H1 (cell line): ENCODE data around the gene KLHL30. TPM values are rescaled to one million over a fixed set of nuclear protein-coding genes. Genes with fewer than 3 reads are reported as not detected.
A peak's percentile ranks its signal among the peaks of the same experiment; 100 is the strongest.

Experiments used
- CTCF ChIA-PET: fragments of 300-600 bp; sonication (Branson Sonifier 250); formaldehyde crosslinking; loops from one replicate; lab custom pipeline; 2021; ENCODE audit not compliant: partially characterized antibody; lab: Charles Lee
- POLR2A ChIA-PET: fragments of 300-600 bp; sonication (Branson Sonifier 250); formaldehyde crosslinking; loops from one replicate; lab custom pipeline; 2021; ENCODE audit warnings: inconsistent platforms; ENCODE audit not compliant: partially characterized antibody; lab: Charles Lee
- DNase-seq, 2 experiments: peaks; one replicate each; pipeline versions ENCODE4 v3.0.0 to v3.0.0-alpha.2; 2010 to 2022; ENCODE audit warnings: low spot score in 2 of 2, low read depth in 1 of 2, mixed read lengths in 1 of 2
- FAIRE-seq: peaks from 2 replicates; lab custom pipeline; 2011; peaks lifted over from hg19 to GRCh38; lab: Jason Lieb, UNC
- H2AFZ ChIP-seq: 2 replicates; pipeline ENCODE4 v1.8.1; 2012; ENCODE audit warnings: low read length, inconsistent platforms
- H2AK5ac ChIP-seq: 2 replicates; pipeline ENCODE4 v1.6.1; 2013; ENCODE audit warnings: low read depth, low read length
- H2BK120ac ChIP-seq: replicated peaks from 2 replicates; pipeline ENCODE3; 2013; ENCODE audit warnings: low read depth, low read length, inconsistent platforms
- H2BK12ac ChIP-seq: 2 replicates; pipeline ENCODE4 v1.6.1; 2013; ENCODE audit warnings: low read depth, low read length
- H2BK15ac ChIP-seq: 2 replicates; pipeline ENCODE4 v1.6.1; 2013; ENCODE audit warnings: low read length
- H2BK20ac ChIP-seq: 2 replicates; pipeline ENCODE4 v1.6.1; 2013; ENCODE audit warnings: low read length
- H2BK5ac ChIP-seq: 2 replicates; pipeline ENCODE4 v1.6.1; 2013; ENCODE audit warnings: low read depth, low read length
- H3K14ac ChIP-seq: 2 replicates; pipeline ENCODE4 v1.6.1; 2013; ENCODE audit warnings: inconsistent platforms; ENCODE audit not compliant: insufficient read length
- H3K18ac ChIP-seq: 2 replicates; pipeline ENCODE4 v1.6.1; 2013; ENCODE audit warnings: low read length; ENCODE audit errors: extremely low read depth
- H3K23ac ChIP-seq: 2 replicates; pipeline ENCODE4 v1.6.1; 2013; ENCODE audit warnings: inconsistent platforms; ENCODE audit not compliant: insufficient read length
- H3K23me2 ChIP-seq: 2 replicates; pipeline ENCODE4 v1.6.1; 2013; ENCODE audit warnings: low read depth, low read length
- H3K27ac ChIP-seq: 2 replicates; pipeline ENCODE4 v1.6.1; 2011; ENCODE audit warnings: low read depth, low read length, inconsistent platforms
- H3K27me3 ChIP-seq, 4 experiments: replicated peaks in 1 of 4; 1 replicate in 1 of 4; 2 replicates in 3 of 4; pipeline versions ENCODE4 v1.6.1 to v1.8.1; 2011 to 2013; ENCODE audit warnings: low read length in 3 of 4, mild to moderate bottlenecking in 3 of 4, inconsistent platforms in 2 of 4, mixed read lengths in 2 of 4, moderate library complexity in 1 of 4; ENCODE audit not compliant: control insufficient read depth in 3 of 4, insufficient read depth in 3 of 4; ENCODE audit errors: extremely low read depth in 1 of 4
- H3K36me3 ChIP-seq, 4 experiments: 2 replicates each; pipeline versions ENCODE4 v1.6.1 to v1.8.1; 2011 to 2013; ENCODE audit warnings: mild to moderate bottlenecking in 4 of 4, low read length in 3 of 4, moderate library complexity in 2 of 4, control low read depth in 1 of 4, inconsistent platforms in 1 of 4; ENCODE audit not compliant: insufficient read depth in 4 of 4, control insufficient read depth in 2 of 4
- H3K4ac ChIP-seq: replicated peaks from 2 replicates; pipeline ENCODE3; 2013; ENCODE audit warnings: low read length, low read depth, mixed read lengths, inconsistent platforms; ENCODE audit not compliant: insufficient read length
- H3K4me1 ChIP-seq, 4 experiments: replicated peaks in 1 of 4; 1 replicate in 1 of 4; 2 replicates in 3 of 4; pipeline versions ENCODE4 v1.6.1 to v1.8.1; 2011 to 2013; ENCODE audit warnings: low read length in 3 of 4, inconsistent platforms in 2 of 4, mixed read lengths in 1 of 4; ENCODE audit not compliant: insufficient read depth in 4 of 4, control insufficient read depth in 3 of 4
- H3K4me2 ChIP-seq, 2 experiments: 2 replicates each; pipeline versions ENCODE4 v1.6.1 to v1.8.1; 2011 to 2013; ENCODE audit warnings: low read depth in 2 of 2, low read length in 2 of 2, control low read depth in 1 of 2, inconsistent platforms in 1 of 2, mild to moderate bottlenecking in 1 of 2; ENCODE audit not compliant: insufficient read depth in 1 of 2
- H3K4me3 ChIP-seq, 4 experiments: fragments of 200-600, 300-600 bp in 1 of 4; sonication (generic), shearing (Covaris generic), sonication (Bioruptor Twin) in 1 of 4; 2 replicates each; pipeline versions ENCODE4 v1.5.1 to v1.8.1; 2011 to 2016; ENCODE audit warnings: low read length in 4 of 4, low read depth in 3 of 4, control low read depth in 2 of 4, inconsistent platforms in 2 of 4, mild to moderate bottlenecking in 2 of 4, mixed read lengths in 1 of 4, moderate library complexity in 1 of 4; ENCODE audit not compliant: insufficient read depth in 2 of 4; ENCODE audit errors: extremely low read depth in 1 of 4
- H3K56ac ChIP-seq: replicated peaks from 2 replicates; pipeline ENCODE3; 2013; ENCODE audit warnings: low read depth, mild to moderate bottlenecking, mixed read lengths, low read length, inconsistent platforms; ENCODE audit not compliant: insufficient read length
- H3K79me1 ChIP-seq: 2 replicates; pipeline ENCODE4 v1.6.1; 2013; ENCODE audit warnings: low read depth, low read length, control low read depth
- H3K79me2 ChIP-seq, 2 experiments: 2 replicates each; pipeline versions ENCODE4 v1.6.1 to v1.8.1; 2012 to 2013; ENCODE audit warnings: low read length in 2 of 2, mild to moderate bottlenecking in 2 of 2, inconsistent platforms in 1 of 2; ENCODE audit not compliant: insufficient read depth in 2 of 2, control insufficient read depth in 1 of 2
- H3K9ac ChIP-seq, 4 experiments: replicated peaks in 1 of 4; 1 replicate in 1 of 4; 2 replicates in 3 of 4; pipeline versions ENCODE4 v1.6.1 to v1.8.1; 2011 to 2013; ENCODE audit warnings: low read depth in 3 of 4, low read length in 3 of 4, control low read depth in 2 of 4, mild to moderate bottlenecking in 2 of 4, moderate library complexity in 2 of 4, inconsistent platforms in 1 of 4; ENCODE audit errors: extremely low read depth in 1 of 4
- H3K9me3 ChIP-seq, 2 experiments: 2 replicates each; pipeline versions ENCODE4 v1.6.1 to v1.8.1; 2012 to 2013; ENCODE audit warnings: mild to moderate bottlenecking in 2 of 2, moderate library complexity in 2 of 2, control low read depth in 1 of 2, inconsistent platforms in 1 of 2, low read depth in 1 of 2, low read length in 1 of 2, mixed read lengths in 1 of 2; ENCODE audit not compliant: insufficient read depth in 2 of 2
- H4K20me1 ChIP-seq, 2 experiments: replicated peaks in 1 of 2; 2 replicates each; pipeline versions ENCODE3 to v1.8.1; 2011 to 2013; ENCODE audit warnings: inconsistent platforms in 2 of 2, low read length in 2 of 2, mild to moderate bottlenecking in 1 of 2; ENCODE audit not compliant: insufficient read depth in 2 of 2, control insufficient read depth in 1 of 2
- H4K5ac ChIP-seq: 2 replicates; pipeline ENCODE4 v1.6.1; 2013; ENCODE audit warnings: low read length, low read depth, mixed read lengths, inconsistent platforms; ENCODE audit not compliant: insufficient read length
- H4K8ac ChIP-seq: 2 replicates; pipeline ENCODE4 v1.8.0; 2013; ENCODE audit warnings: mild to moderate bottlenecking, moderate library complexity, low read length, inconsistent platforms; ENCODE audit not compliant: insufficient read depth; ENCODE audit errors: extremely low read depth
- H4K91ac ChIP-seq: replicated peaks from 2 replicates; pipeline ENCODE3; 2013; ENCODE audit warnings: low read length, mixed read lengths, inconsistent platforms; ENCODE audit not compliant: insufficient read length
- BACH1 ChIP-seq: IDR thresholded peaks from 2 replicates; pipeline ENCODE4 v1.6.1; 2012; ENCODE audit warnings: low read length, improper control_type of control experiment
- BRCA1 ChIP-seq: IDR thresholded peaks from 2 replicates; pipeline ENCODE4 v1.6.1; 2012; ENCODE audit warnings: low read depth, low read length, improper control_type of control experiment
- CBX5 ChIP-seq: fragments of 300-800, 300-1000 bp; sonication (generic); IDR thresholded peaks from 2 replicates; pipeline ENCODE4 v1.7.1; 2016; ENCODE audit warnings: antibody characterized with exemption, low read length, low read depth
- CHD2 ChIP-seq: IDR thresholded peaks from 2 replicates; pipeline ENCODE4 v1.6.1; 2012; ENCODE audit warnings: low read length, improper control_type of control experiment
- GABPA ChIP-seq: IDR thresholded peaks from 2 replicates; pipeline ENCODE4 v1.6.1; 2011; ENCODE audit warnings: mild to moderate bottlenecking, low read length, moderate library complexity, borderline replicate concordance; ENCODE audit not compliant: insufficient read depth
- POLR2AphosphoS5 ChIP-seq: IDR thresholded peaks from 2 replicates; pipeline ENCODE4 v1.6.1; 2011; ENCODE audit warnings: low read depth, low read length
- RAD21 ChIP-seq, 2 experiments: IDR thresholded peaks in 1 of 2; conservative IDR thresholded peaks in 1 of 2; 2 replicates each; pipeline ENCODE4 v1.6.1; 2011; ENCODE audit warnings: low read depth in 2 of 2, low read length in 2 of 2, improper control_type of control experiment in 1 of 2, inconsistent platforms in 1 of 2, mild to moderate bottlenecking in 1 of 2, moderate library complexity in 1 of 2
- SP1 ChIP-seq: IDR thresholded peaks from 2 replicates; pipeline ENCODE4 v1.6.1; 2011; ENCODE audit warnings: low read depth, low read length
- SP4 ChIP-seq: IDR thresholded peaks from 2 replicates; pipeline ENCODE4 v1.6.1; 2012; ENCODE audit warnings: low read length, inconsistent platforms
- TAF1 ChIP-seq: IDR thresholded peaks from 2 replicates; pipeline ENCODE4 v1.6.1; 2011; ENCODE audit warnings: mild to moderate bottlenecking, low read depth, low read length
- WGBS, 2 experiments: shearing (Covaris generic) in 1 of 2; methylation state at CpG; one replicate each; pipeline versions ENCODE4 v1.1.6 to v1.1.7; 2013 to 2015; ENCODE audit warnings: low lambda C conversion rate in 2 of 2, mixed read lengths in 2 of 2, inconsistent platforms in 1 of 2, low coverage in 1 of 2, missing lambda C conversion rate in 1 of 2; ENCODE audit not compliant: insufficient replicate concordance in 2 of 2, insufficient coverage in 1 of 2, insufficient read length in 1 of 2; ENCODE audit errors: extremely low coverage in 1 of 2, missing lambda C conversion rate in 1 of 2; 5-methylcytosine and 5-hydroxymethylcytosine counted together
- polyA plus RNA-seq, 7 experiments: library from polyadenylated mRNA; depleted of rRNA in 3 of 7; stranded (reverse) in 5 of 7; unstranded in 2 of 7; fragments of >200 nt in 5 of 7; fragments of 200-250 nt in 2 of 7; gene quantifications; 1 replicate in 5 of 7; 2 replicates in 1 of 7; 4 replicates in 1 of 7; pipeline versions ENCODE4 v1.2.1 to v1.2.3, GENCODE V29; 2011 to 2013; ENCODE audit warnings: missing spikeins in 2 of 7, mixed read lengths in 2 of 7
- total RNA-seq: library from RNA; stranded (reverse); fragmentation: NEBNext Ultra II Directional; extraction: Animal tissue kit (Norgen Biotek cat#: 25700); gene quantifications from 2 replicates; pipeline ENCODE4 v1.2.1, GENCODE V29; 2021
- TF ChIP-seq, protein P1 (sequence below): IDR thresholded peaks from 2 replicates; pipeline ENCODE4 v1.6.1; 2012; ENCODE audit warnings: inconsistent platforms

KLHL30 gene
- total and polyA plus RNA-seq, 2 of the 8 experiments (the other 6 are each of a cell fraction or from before 2014, with no cell fraction given): not detected

DNA sequence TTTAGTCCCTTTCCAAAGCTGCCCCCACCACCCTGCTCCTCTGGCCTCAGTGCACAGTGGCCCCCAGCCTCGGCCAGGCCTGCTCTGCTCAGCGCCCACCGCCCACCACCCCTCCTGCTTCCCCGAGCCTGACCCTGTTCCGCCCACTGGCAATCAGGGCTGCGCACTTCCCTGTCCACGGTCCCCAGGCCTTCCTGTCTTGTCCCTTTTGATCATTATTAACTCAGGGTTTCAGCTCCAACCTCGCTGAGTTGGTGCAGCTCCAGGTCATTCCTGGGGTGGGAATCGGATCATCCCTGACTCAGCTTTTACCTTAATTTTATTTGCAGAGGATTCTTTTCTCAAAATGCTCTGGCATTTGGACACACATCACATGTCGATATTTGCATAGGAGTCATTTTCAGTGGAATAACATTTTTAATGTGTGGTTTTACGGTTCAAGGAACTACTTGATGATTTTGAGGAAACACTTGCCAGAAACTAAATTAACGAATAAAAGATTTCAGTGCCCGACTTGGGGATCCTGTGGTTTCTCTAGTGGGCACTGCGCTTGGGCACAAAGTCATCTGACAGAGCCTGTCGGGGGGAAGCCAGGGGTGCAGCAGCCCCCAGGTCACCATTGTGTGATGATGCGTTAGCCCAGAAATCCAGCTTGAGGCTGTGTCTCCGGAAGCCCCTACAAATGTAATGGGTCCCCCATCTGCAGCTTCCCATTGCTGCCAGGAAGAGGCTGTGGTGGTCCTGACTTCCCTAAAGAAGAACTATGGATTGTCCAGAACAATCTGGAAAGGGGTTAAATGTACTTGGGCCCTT lies 39.4 kb upstream of the KLHL30 start:
- H3K9ac ChIP-seq: no peak overlapping the region
- no peak overlapping the region for H3K56ac ChIP-seq
- H3K4me1 ChIP-seq: peaks cover 0 to 21% (median 13%) of the 10 kb centered on the region in 4 experiments; a peak in 6 of 7 replicates
- peaks cover 0 to 11% (median 3%) of the 10 kb centered on the region in 4 experiments; a peak in 3 of 8 replicates for H3K36me3 ChIP-seq
- H3K4me2 ChIP-seq: no peak overlapping the region
- peak overlapping the region; percentile 31; the same call in 1 of the 2 replicates for H4K8ac ChIP-seq
- H3K79me1 ChIP-seq: no peaks in the 10 kb centered on the region
- no peaks in the 10 kb centered on the region for H3K79me2 ChIP-seq
- no peak overlapping the region; the same call in 1 of the 2 replicates for H3K18ac ChIP-seq
- H4K20me1 ChIP-seq: no peaks in the 10 kb centered on the region
- no peak overlapping the region for H3K14ac ChIP-seq
- 86% methylated on average over 17 of the region's 17 CpGs; no CpG with 5 or more reads in 1 of the 2 experiments for WGBS, 2 experiments
- H3K27ac ChIP-seq: no peak overlapping the region
- no peak overlapping the region for H2BK120ac ChIP-seq
- POLR2A ChIA-PET: interaction anchor here (0.7 to 3.0 kb wide), 14 partner anchors 8 to 144 kb away, joined by 3 to 23 read pairs (median 3); partner anchors contain the start of genes KLHL30 and SCLY
- no peak overlapping the region for H2BK5ac ChIP-seq
- no peak overlapping the region for H2BK12ac ChIP-seq
- no peak overlapping the region for H2BK15ac ChIP-seq
- no peaks in the 10 kb centered on the region for H3K27me3 ChIP-seq
- H2BK20ac ChIP-seq: no peak overlapping the region
- peak overlapping the region; percentile 42 for H4K91ac ChIP-seq
- DNase-seq (peak in 1 of 2 experiments; percentile 38), FAIRE-seq (no peak)
- no peak overlapping the region for H4K5ac ChIP-seq
- no peak overlapping the region for H3K23ac ChIP-seq
- H3K9me3 ChIP-seq: no peaks in the 10 kb centered on the region
- CTCF ChIA-PET: interaction anchor here (0.6 to 3.0 kb wide), 14 partner anchors 9 to 164 kb away, joined by 3 to 21 read pairs (median 3); no protein-coding TSS in a partner anchor
- no peak overlapping the region for H3K4ac ChIP-seq
- no peak overlapping the region for H2AK5ac ChIP-seq
- no peak overlapping the region for H3K4me3 ChIP-seq
- no peak overlapping the region for H2AFZ ChIP-seq
- no peaks in the 10 kb centered on the region for H3K23me2 ChIP-seq
- TF ChIP-seq POLR2AphosphoS5 (no peak; the same call in 1 of the 2 replicates), TAF1 (no peak), SP4 (no peak), BRCA1 (no peak), GABPA (no peak), CBX5 (no peak), CHD2 (no peak), BACH1 (no peak), RAD21 (IDR thresholded peaks at IDR 0.05 in 1 of 2, conservative IDR thresholded peaks at IDR 0.05 in 1 of 2; ENCODE audit: low read depth in 2 of 2, low read length in 2 of 2) (no peak), SP1 (no peak)
- TF ChIP-seq, protein P1, sequence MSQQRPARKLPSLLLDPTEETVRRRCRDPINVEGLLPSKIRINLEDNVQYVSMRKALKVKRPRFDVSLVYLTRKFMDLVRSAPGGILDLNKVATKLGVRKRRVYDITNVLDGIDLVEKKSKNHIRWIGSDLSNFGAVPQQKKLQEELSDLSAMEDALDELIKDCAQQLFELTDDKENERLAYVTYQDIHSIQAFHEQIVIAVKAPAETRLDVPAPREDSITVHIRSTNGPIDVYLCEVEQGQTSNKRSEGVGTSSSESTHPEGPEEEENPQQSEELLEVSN: no peak
